SU-DHL-6 (cell line): ENCODE measurements around the gene HS3ST4.

Experiments used
- H2AFZ ChIP-seq: fragments of 200-600 bp; sonication (generic); 2 replicates; pipeline ENCODE4 v1.6.1; 2014; ENCODE audit warnings: low read depth, mild to moderate bottlenecking, moderate library complexity, mixed read lengths, antibody characterized with exemption, low read length; ENCODE audit not compliant: severe bottlenecking
- H3F3A ChIP-seq: fragments of 200-600 bp; shearing (Covaris generic); 2 replicates; pipeline ENCODE4 v1.6.0; 2016; ENCODE audit warnings: antibody characterized with exemption, mild to moderate bottlenecking; ENCODE audit not compliant: insufficient read depth
- H3K27ac ChIP-seq: fragments of 200-600 bp; sonication (generic); 2 replicates; pipeline ENCODE4 v1.5.1; 2016; ENCODE audit warnings: low read depth, mild to moderate bottlenecking, low read length, moderate library complexity, mixed read lengths
- H3K27me3 ChIP-seq: fragments of 200-600 bp; sonication (generic), shearing (Covaris generic); 2 replicates; pipeline ENCODE4 v1.6.0; 2014; ENCODE audit warnings: mild to moderate bottlenecking, low read length
- H3K36me3 ChIP-seq: fragments of 200-600 bp; sonication (generic); 2 replicates; pipeline ENCODE4 v1.6.1; 2014; ENCODE audit warnings: mild to moderate bottlenecking, low read length, mixed read lengths
- H3K4me2 ChIP-seq: fragments of 300-600, 200-600 bp; shearing (Covaris generic), sonication (generic); 2 replicates; pipeline ENCODE4 v1.6.0; 2014; ENCODE audit warnings: low read length, low read depth, mild to moderate bottlenecking; ENCODE audit not compliant: poor library complexity, severe bottlenecking
- H3K4me3 ChIP-seq: fragments of 200-600 bp; sonication (generic); 2 replicates; pipeline ENCODE4 v1.5.1; 2014; ENCODE audit warnings: antibody characterized with exemption, low read length, mild to moderate bottlenecking, mixed read lengths; ENCODE audit not compliant: insufficient read depth, poor library complexity, severe bottlenecking
- H3K79me2 ChIP-seq: fragments of 200-600 bp; sonication (generic); 2 replicates; pipeline ENCODE4 v1.6.1; 2014; ENCODE audit warnings: mild to moderate bottlenecking, low read length, moderate library complexity; ENCODE audit not compliant: insufficient read depth
- H3K9ac ChIP-seq: fragments of 200-600 bp; sonication (generic); 2 replicates; pipeline ENCODE4 v1.7.0; 2014; ENCODE audit warnings: mild to moderate bottlenecking, low read length
- H3K9me2 ChIP-seq: fragments of 200-600 bp; sonication (generic); replicated peaks from 2 replicates; pipeline ENCODE4 v1.6.1; 2014; ENCODE audit warnings: low read length; ENCODE audit not compliant: insufficient read depth
- H3K9me3 ChIP-seq: fragments of 200-600 bp; sonication (generic); 2 replicates; pipeline ENCODE4 v1.6.1; 2014; ENCODE audit warnings: low read length, mixed read lengths; ENCODE audit not compliant: insufficient read depth
- H4K20me1 ChIP-seq: fragments of 200-600 bp; sonication (generic); 2 replicates; pipeline ENCODE4 v1.6.1; 2014; ENCODE audit warnings: low read depth, mild to moderate bottlenecking, antibody characterized with exemption, low read length, moderate library complexity, mixed read lengths
- EZH2phosphoT487 ChIP-seq: fragments of 200-600 bp; sonication (generic), shearing (Covaris generic); conservative IDR thresholded peaks from 2 replicates; pipeline ENCODE4 v1.6.1; 2018; ENCODE audit warnings: mild to moderate bottlenecking, antibody characterized with exemption, low read length, moderate library complexity, mixed read lengths
- TF ChIP-seq, protein P1 (sequence below): fragments of 200-600 bp; sonication (generic); IDR thresholded peaks from one replicate; pipeline ENCODE4 v1.5.1; 2017; ENCODE audit warnings: antibody characterized with exemption, mild to moderate bottlenecking, low read length, moderate library complexity; ENCODE audit not compliant: insufficient read depth, poor library complexity, severe bottlenecking

Gene HS3ST4

DNA sequence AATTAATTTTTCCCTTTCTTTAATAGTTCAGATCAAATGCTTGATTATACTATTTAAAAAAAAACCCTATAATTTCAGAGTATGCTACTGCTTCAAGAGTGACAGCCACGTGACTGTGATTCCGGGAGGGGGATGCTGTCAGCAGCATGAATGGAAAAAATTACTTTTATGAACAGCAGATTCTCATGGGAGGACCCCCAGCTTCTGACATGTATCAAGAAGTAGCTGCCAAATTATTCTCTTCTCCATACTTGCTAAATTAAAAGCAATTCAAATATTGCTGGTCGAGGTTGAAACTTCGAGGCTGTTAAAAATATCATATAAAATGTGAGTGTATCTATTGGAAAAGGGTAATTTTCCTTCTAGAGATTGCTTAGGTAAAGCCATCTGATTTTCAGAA lies 95.0 kb downstream of the HS3ST4 start:
- no peak overlapping the region for H3K4me3 ChIP-seq
- H3F3A ChIP-seq: no peaks in the 10 kb centered on the region
- H3K79me2 ChIP-seq: no peaks in the 10 kb centered on the region
- no peak overlapping the region for H3K27ac ChIP-seq
- H4K20me1 ChIP-seq: no peaks in the 10 kb centered on the region
- TF ChIP-seq EZH2phosphoT487: no peak
- TF ChIP-seq, protein P1, sequence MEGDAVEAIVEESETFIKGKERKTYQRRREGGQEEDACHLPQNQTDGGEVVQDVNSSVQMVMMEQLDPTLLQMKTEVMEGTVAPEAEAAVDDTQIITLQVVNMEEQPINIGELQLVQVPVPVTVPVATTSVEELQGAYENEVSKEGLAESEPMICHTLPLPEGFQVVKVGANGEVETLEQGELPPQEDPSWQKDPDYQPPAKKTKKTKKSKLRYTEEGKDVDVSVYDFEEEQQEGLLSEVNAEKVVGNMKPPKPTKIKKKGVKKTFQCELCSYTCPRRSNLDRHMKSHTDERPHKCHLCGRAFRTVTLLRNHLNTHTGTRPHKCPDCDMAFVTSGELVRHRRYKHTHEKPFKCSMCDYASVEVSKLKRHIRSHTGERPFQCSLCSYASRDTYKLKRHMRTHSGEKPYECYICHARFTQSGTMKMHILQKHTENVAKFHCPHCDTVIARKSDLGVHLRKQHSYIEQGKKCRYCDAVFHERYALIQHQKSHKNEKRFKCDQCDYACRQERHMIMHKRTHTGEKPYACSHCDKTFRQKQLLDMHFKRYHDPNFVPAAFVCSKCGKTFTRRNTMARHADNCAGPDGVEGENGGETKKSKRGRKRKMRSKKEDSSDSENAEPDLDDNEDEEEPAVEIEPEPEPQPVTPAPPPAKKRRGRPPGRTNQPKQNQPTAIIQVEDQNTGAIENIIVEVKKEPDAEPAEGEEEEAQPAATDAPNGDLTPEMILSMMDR: no peak
- no peaks in the 10 kb centered on the region for H3K9me2 ChIP-seq
- H3K9me3 ChIP-seq: no peaks in the 10 kb centered on the region
- H3K27me3 ChIP-seq: no peaks in the 10 kb centered on the region
- no peak overlapping the region for H3K9ac ChIP-seq
- no peak overlapping the region for H3K4me2 ChIP-seq
- no peaks in the 10 kb centered on the region for H3K36me3 ChIP-seq
- H2AFZ ChIP-seq: no peak overlapping the region

DNA sequence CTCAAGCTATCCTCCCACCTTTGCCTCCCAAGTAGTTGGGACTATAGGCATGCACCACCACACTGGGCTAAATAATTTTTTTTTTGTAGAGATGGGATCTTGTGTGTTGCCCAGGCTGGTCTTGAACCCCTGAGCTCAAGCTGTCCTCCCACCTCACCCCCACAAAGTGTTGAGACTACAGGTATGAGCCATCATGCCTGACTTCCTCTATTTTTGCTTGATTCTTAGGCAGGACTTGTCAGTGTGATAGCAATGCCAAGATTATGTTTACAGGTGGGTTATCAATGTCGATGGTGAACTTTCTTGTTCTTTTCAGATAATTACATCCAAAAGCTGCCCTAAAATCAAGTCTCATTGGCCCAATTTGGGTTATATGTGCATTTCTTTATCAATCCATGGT lies 96.9 kb downstream of the HS3ST4 start:
- no peak for TF ChIP-seq EZH2phosphoT487
- TF ChIP-seq, protein P1: no peak
- no peaks in the 10 kb centered on the region for H3K9me3 ChIP-seq
- no peak overlapping the region for H3K9ac ChIP-seq
- no peak overlapping the region for H3K4me3 ChIP-seq
- no peak overlapping the region for H3K4me2 ChIP-seq
- H3K79me2 ChIP-seq: no peaks in the 10 kb centered on the region
- H4K20me1 ChIP-seq: no peaks in the 10 kb centered on the region
- H2AFZ ChIP-seq: no peak overlapping the region
- H3F3A ChIP-seq: no peaks in the 10 kb centered on the region
- H3K27ac ChIP-seq: no peak overlapping the region
- no peaks in the 10 kb centered on the region for H3K27me3 ChIP-seq
- no peaks in the 10 kb centered on the region for H3K9me2 ChIP-seq
- H3K36me3 ChIP-seq: no peaks in the 10 kb centered on the region

DNA sequence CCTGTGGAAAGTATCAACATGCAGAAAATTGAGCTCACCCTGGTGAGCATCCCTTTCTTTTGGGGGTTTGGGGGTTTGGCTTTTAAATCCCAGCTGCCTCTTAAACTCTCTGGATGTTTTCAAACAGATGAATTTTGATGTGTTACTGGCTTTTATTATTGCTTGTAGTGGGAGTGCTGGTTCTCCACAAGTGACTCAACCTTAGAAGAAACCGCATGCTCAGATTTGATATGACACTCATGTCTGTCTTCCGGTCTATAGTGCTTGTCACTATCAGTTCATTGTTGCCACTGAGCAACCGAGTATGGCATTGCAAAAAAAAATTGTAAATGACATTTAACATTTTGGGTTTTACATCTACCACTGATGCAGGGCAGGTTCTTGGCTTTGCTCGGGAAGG lies 104.5 kb downstream of the HS3ST4 start:
- Histone ChIP-seq H2AFZ (no peak overlapping the region), H3K27me3 (no peaks in the 10 kb centered on the region), H3K79me2 (no peaks in the 10 kb centered on the region), H4K20me1 (no peaks in the 10 kb centered on the region), H3K27ac (no peak overlapping the region), H3K9me3 (no peaks in the 10 kb centered on the region), H3K36me3 (no peaks in the 10 kb centered on the region), H3K9ac (no peak overlapping the region), H3K9me2 (no peaks in the 10 kb centered on the region), H3K4me3 (no peak overlapping the region), H3K4me2 (no peak overlapping the region), H3F3A (no peaks in the 10 kb centered on the region)
- no peak for TF ChIP-seq EZH2phosphoT487

DNA sequence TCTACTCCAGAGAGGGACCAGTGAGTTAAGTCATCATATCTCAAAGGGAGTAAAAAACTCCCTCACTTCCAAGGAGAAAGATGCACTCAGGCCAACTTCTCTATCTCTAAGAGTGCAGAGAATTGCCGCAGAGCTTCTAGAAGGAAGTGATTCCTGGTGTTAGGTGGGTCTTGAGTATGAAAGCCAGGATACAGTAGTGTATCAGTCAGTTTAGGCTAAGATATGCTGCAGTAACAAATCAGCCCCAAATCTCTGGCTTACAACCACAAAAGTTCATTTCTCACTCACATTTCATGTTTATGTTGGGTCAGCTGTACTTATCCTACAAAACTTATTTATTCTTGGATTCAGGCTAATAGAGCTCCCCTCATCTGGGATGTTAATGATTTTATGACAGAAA lies 106.3 kb downstream of the HS3ST4 start:
- no peaks in the 10 kb centered on the region for H3K9me2 ChIP-seq
- no peak overlapping the region for H3K27ac ChIP-seq
- H3K9ac ChIP-seq: no peak overlapping the region
- no peak overlapping the region for H3K4me2 ChIP-seq
- H3K36me3 ChIP-seq: no peaks in the 10 kb centered on the region
- H4K20me1 ChIP-seq: no peaks in the 10 kb centered on the region
- no peak overlapping the region for H3K4me3 ChIP-seq
- H3K27me3 ChIP-seq: no peaks in the 10 kb centered on the region
- H2AFZ ChIP-seq: no peak overlapping the region
- H3K9me3 ChIP-seq: no peaks in the 10 kb centered on the region
- H3K79me2 ChIP-seq: no peaks in the 10 kb centered on the region
- TF ChIP-seq, protein P1: no peak
- no peak for TF ChIP-seq EZH2phosphoT487
- no peaks in the 10 kb centered on the region for H3F3A ChIP-seq
